Fibroblast of lung (primary cell): ENCODE measurements around the gene FAM43B.

Experiments
- CTCF ChIP-seq, 2 donors: IDR thresholded peaks in 1 of 2; conservative IDR thresholded peaks in 1 of 2; 1 replicate in 1 of 2; 2 replicates in 1 of 2; pipeline ENCODE4 v1.5.1; 2011 to 2012; ENCODE audit warnings: low read length in 2 of 2, control low read depth in 1 of 2, inconsistent platforms in 1 of 2, low read depth in 1 of 2, mild to moderate bottlenecking in 1 of 2
- EZH2 ChIP-seq: IDR thresholded peaks from 2 replicates; pipeline ENCODE4 v1.5.1; 2012; ENCODE audit warnings: low read length, control low read depth, mild to moderate bottlenecking; ENCODE audit errors: missing control alignments

GRCh38 chr1:20551945-20552727, at the start of gene FAM43B:
- TF ChIP-seq CTCF (conservative IDR thresholded peaks at IDR 0.05 in 1 of 2, IDR thresholded peaks at IDR 0.05 in 1 of 2; ENCODE audit: low read depth in 1 of 2, low read length in 2 of 2): no peak
- no peak for TF ChIP-seq EZH2
